SK-N-SH (cell line): Measurements from ENCODE around the gene EIF4H. TPM values are rescaled to one million over a fixed set of nuclear protein-coding genes. Genes with fewer than 3 reads are reported as not detected.

ENCODE experiments used
- CTCF ChIA-PET: fragments of 300-600, 350-600 bp; formaldehyde crosslinking; extraction: SDS; loops from one replicate; lab custom pipeline; 2021; lab: Yijun Ruan, JAX
- POLR2A ChIA-PET: fragments of 350-600 bp; sonication (Branson Sonifier 250); formaldehyde crosslinking; extraction: SDS; loops from one replicate; lab custom pipeline; 2020; ENCODE audit warnings: antibody characterized with exemption, inconsistent platforms; lab: Yijun Ruan, JAX
- DNase-seq: peaks from one replicate; pipeline ENCODE4 v3.0.0; 2012
- H2AFZ ChIP-seq: fragments of 200-600 bp; sonication (generic); 2 replicates; pipeline ENCODE4 v1.8.1; 2016; ENCODE audit warnings: antibody characterized with exemption, mild to moderate bottlenecking, low read depth
- H3F3A ChIP-seq: fragments of 200-600 bp; sonication (generic); replicated peaks from 2 replicates; pipeline ENCODE3; 2016; ENCODE audit warnings: antibody characterized with exemption, mild to moderate bottlenecking; ENCODE audit not compliant: insufficient read depth
- H3K27ac ChIP-seq, 2 experiments: fragments of 200-500 bp in 1 of 2; fragments of 200-600 bp in 1 of 2; sonication (Bioruptor generic) in 1 of 2; sonication (generic), shearing (Covaris generic) in 1 of 2; 2 replicates each; pipeline versions ENCODE4 v1.5.1 to v1.6.1; 2014 to 2016; ENCODE audit warnings: low read depth in 2 of 2, inconsistent platforms in 1 of 2, low read length in 1 of 2, mild to moderate bottlenecking in 1 of 2, mixed read lengths in 1 of 2
- H3K27me3 ChIP-seq: fragments of 200-600 bp; sonication (generic), shearing (Covaris generic); 2 replicates; pipeline ENCODE4 v1.6.1; 2016; ENCODE audit warnings: mixed run types; ENCODE audit not compliant: insufficient read depth
- H3K36me3 ChIP-seq, 2 experiments: fragments of 200-500 bp in 1 of 2; fragments of 200-600 bp in 1 of 2; sonication (Bioruptor generic) in 1 of 2; sonication (generic) in 1 of 2; replicated peaks in 1 of 2; 2 replicates each; pipeline versions ENCODE3 to v1.5.1; 2014 to 2016; ENCODE audit warnings: low read length in 1 of 2, mild to moderate bottlenecking in 1 of 2; ENCODE audit not compliant: insufficient read depth in 2 of 2, control insufficient read depth in 1 of 2
- H3K4me1 ChIP-seq, 2 experiments: fragments of 200-500 bp in 1 of 2; fragments of 200-600 bp in 1 of 2; sonication (Bioruptor generic) in 1 of 2; sonication (generic), shearing (Covaris generic) in 1 of 2; 2 replicates each; pipeline versions ENCODE4 v1.5.1 to v1.6.1; 2014 to 2016; ENCODE audit warnings: low read depth in 1 of 2, low read length in 1 of 2, mixed run types in 1 of 2; ENCODE audit not compliant: insufficient read depth in 2 of 2, control insufficient read depth in 1 of 2
- H3K4me2 ChIP-seq: fragments of 200-600 bp; sonication (generic), shearing (Covaris generic); 2 replicates; pipeline ENCODE4 v1.6.1; 2017; ENCODE audit warnings: mixed run types
- H3K4me3 ChIP-seq, 2 experiments: fragments of 200-500 bp in 1 of 2; fragments of 200-600 bp in 1 of 2; sonication (Bioruptor generic) in 1 of 2; sonication (generic), shearing (Covaris generic) in 1 of 2; 2 replicates each; pipeline versions ENCODE4 v1.5.1 to v1.8.1; 2014 to 2016; ENCODE audit warnings: low read depth in 2 of 2, inconsistent platforms in 1 of 2, low read length in 1 of 2, mild to moderate bottlenecking in 1 of 2, mixed read lengths in 1 of 2, moderate library complexity in 1 of 2
- H3K79me2 ChIP-seq: fragments of 200-600 bp; sonication (generic); 2 replicates; pipeline ENCODE4 v1.8.1; 2017; ENCODE audit warnings: mild to moderate bottlenecking; ENCODE audit not compliant: insufficient read depth
- H3K9ac ChIP-seq: fragments of 200-600 bp; sonication (generic); 2 replicates; pipeline ENCODE4 v1.6.1; 2017; ENCODE audit warnings: mixed run types
- H3K9me2 ChIP-seq: fragments of 200-600 bp; sonication (generic); 2 replicates; pipeline ENCODE4 v1.6.1; 2017; ENCODE audit warnings: mixed run types
- H3K9me3 ChIP-seq: fragments of 200-600 bp; sonication (generic); 2 replicates; pipeline ENCODE4 v1.6.1; 2017; ENCODE audit warnings: mixed run types, mild to moderate bottlenecking, moderate library complexity
- H4K20me1 ChIP-seq: fragments of 200-600 bp; sonication (generic); 2 replicates; pipeline ENCODE4 v1.6.1; 2017; ENCODE audit warnings: mild to moderate bottlenecking, mixed run types; ENCODE audit not compliant: insufficient read depth
- CHD2 ChIP-seq: fragments of 150-350 bp; IDR thresholded peaks from 2 replicates; pipeline ENCODE4 v1.6.1; 2018; ENCODE audit warnings: low read length; ENCODE audit not compliant: partially characterized antibody
- ELF1 ChIP-seq: IDR thresholded peaks from 2 replicates; pipeline ENCODE4 v1.4.0; 2012
- GATA2 ChIP-seq: sonication (generic); formaldehyde crosslinking; IDR thresholded peaks from 2 replicates; pipeline ENCODE4 v1.5.0; 2020; ENCODE audit warnings: mild to moderate bottlenecking, missing genetic modification reagents
- RCOR1 ChIP-seq: fragments of 150-350 bp; IDR thresholded peaks from 2 replicates; pipeline ENCODE4 v1.6.1; 2017; ENCODE audit warnings: antibody characterized with exemption, low read length
- RFX5 ChIP-seq: IDR thresholded peaks from 2 replicates; pipeline ENCODE4 v1.6.1; 2012; ENCODE audit warnings: mild to moderate bottlenecking, improper control_type of control experiment, low read length
- WGBS: methylation state at CpG from one replicate; pipeline ENCODE4 v1.1.6; 2017; ENCODE audit warnings: low lambda C conversion rate; 5-methylcytosine and 5-hydroxymethylcytosine counted together
- polyA plus RNA-seq, 3 experiments: library from polyadenylated mRNA; depleted of rRNA; stranded (reverse); fragments of >200 nt; gene quantifications; 2 replicates each; pipeline ENCODE4 v1.2.3, GENCODE V29; 2012
- TF ChIP-seq, protein P1 (sequence below): IDR thresholded peaks from 2 replicates; pipeline ENCODE4 v1.6.1; 2012; ENCODE audit warnings: mild to moderate bottlenecking, low read depth, low read length, moderate library complexity
- TF ChIP-seq, protein P2 (sequence below): IDR thresholded peaks from 2 replicates; pipeline ENCODE4; 2012

Gene EIF4H
- polyA plus RNA-seq, 1 of the 3 experiments (the other 2 are of a cell fraction) = 468 TPM

DNA sequence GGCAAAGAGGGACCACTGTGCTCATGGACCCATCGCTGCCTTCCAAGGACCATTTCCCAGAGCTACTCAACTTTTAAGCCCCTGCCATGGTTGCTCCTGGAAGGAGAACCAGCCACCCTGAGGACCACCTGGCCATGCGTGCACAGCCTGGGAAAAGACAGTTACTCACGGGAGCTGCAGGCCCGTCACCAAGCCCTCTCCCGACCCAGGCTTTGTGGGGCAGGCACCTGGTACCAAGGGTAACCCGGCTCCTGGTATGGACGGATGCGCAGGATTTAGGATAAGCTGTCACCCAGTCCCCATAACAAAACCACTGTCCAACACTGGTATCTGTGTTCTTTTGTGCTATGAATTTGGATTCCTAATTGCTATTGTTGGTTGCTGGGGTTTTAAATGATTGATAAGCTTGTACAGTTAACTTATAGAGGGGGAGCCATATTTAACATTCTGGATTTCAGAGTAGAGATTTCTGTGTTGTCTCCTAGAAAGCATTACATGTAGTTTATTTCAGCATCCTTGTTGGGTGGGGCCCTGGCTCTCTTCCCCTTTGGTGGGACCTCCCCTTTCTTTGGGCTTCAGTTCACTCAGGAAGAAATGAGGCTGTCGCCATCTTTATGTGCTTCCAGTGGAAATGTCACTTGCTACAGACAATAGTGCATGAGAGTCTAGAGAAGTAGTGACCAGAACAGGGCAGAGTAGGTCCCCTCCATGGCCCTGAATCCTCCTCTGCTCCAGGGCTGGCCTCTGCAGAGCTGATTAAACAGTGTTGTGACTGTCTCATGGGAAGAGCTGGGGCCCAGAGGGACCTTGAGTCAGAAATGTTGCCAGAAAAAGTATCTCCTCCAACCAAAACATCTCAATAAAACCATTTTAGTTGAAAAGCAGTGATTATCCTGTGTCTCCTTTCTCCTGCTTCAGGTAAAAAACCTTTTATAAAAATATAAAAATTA, 55.1 kb downstream of the EIF4H start (continued):
- TF ChIP-seq, protein P1, sequence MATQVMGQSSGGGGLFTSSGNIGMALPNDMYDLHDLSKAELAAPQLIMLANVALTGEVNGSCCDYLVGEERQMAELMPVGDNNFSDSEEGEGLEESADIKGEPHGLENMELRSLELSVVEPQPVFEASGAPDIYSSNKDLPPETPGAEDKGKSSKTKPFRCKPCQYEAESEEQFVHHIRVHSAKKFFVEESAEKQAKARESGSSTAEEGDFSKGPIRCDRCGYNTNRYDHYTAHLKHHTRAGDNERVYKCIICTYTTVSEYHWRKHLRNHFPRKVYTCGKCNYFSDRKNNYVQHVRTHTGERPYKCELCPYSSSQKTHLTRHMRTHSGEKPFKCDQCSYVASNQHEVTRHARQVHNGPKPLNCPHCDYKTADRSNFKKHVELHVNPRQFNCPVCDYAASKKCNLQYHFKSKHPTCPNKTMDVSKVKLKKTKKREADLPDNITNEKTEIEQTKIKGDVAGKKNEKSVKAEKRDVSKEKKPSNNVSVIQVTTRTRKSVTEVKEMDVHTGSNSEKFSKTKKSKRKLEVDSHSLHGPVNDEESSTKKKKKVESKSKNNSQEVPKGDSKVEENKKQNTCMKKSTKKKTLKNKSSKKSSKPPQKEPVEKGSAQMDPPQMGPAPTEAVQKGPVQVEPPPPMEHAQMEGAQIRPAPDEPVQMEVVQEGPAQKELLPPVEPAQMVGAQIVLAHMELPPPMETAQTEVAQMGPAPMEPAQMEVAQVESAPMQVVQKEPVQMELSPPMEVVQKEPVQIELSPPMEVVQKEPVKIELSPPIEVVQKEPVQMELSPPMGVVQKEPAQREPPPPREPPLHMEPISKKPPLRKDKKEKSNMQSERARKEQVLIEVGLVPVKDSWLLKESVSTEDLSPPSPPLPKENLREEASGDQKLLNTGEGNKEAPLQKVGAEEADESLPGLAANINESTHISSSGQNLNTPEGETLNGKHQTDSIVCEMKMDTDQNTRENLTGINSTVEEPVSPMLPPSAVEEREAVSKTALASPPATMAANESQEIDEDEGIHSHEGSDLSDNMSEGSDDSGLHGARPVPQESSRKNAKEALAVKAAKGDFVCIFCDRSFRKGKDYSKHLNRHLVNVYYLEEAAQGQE = no peak
- no peak for TF ChIP-seq RCOR1
- TF ChIP-seq GATA2 (CRISPR knock-in tag) = no peak
- TF ChIP-seq, protein P2, sequence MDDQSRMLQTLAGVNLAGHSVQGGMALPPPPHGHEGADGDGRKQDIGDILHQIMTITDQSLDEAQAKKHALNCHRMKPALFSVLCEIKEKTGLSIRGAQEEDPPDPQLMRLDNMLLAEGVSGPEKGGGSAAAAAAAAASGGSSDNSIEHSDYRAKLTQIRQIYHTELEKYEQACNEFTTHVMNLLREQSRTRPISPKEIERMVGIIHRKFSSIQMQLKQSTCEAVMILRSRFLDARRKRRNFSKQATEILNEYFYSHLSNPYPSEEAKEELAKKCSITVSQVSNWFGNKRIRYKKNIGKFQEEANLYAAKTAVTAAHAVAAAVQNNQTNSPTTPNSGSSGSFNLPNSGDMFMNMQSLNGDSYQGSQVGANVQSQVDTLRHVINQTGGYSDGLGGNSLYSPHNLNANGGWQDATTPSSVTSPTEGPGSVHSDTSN = no peak
- TF ChIP-seq ELF1 = no peak

DNA sequence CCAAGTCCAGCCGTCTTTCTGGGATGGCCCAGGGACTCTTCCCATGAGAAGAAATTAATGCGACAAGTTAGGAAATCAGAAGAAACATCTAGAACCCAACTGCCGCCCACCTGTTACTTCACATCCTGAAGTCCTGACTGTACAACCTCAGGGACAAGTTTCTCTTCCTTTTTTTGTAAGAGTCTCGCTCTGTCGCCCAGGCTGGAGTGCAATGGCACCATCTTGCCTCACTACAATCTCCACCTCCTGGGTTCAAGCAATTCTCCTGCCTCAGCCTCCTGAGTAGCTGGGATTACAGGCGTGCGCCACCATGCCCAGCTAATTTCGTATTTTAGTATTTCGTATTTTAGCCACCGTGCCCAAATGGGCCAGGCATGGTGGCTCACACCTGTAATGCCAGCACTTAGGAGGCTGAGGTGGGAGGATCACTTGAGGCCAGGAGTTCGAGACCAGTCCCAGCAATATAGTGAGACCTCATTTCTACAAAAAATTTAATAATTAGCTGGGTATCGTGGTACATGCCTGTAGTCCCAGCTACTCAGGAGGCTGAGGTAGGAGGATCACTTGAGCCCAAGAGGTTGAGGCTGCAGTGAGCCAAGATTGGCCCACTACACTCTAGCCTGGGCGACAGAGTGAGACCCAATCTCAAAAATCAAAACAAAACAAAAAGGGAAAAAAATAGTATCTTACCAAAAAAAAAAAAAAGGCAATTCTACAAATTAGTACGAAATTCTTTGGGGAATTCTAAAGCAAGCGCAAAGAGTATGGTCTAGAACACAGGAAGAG, 56.5 kb downstream of the EIF4H start:
- peaks cover 26 to 52% of the 10 kb centered on the region in 2 experiments for H3K36me3 ChIP-seq
- H3K4me1 ChIP-seq = no peaks in the 10 kb centered on the region
- H3K4me3 ChIP-seq = no peak overlapping the region
- TF ChIP-seq CHD2 (no peak), RFX5 (no peak)
- H3K79me2 ChIP-seq = no peaks in the 10 kb centered on the region
- H3K9me2 ChIP-seq = no peaks in the 10 kb centered on the region
- no peaks in the 10 kb centered on the region for H4K20me1 ChIP-seq
- POLR2A ChIA-PET = no interaction called here
- no peaks in the 10 kb centered on the region for H3K9me3 ChIP-seq
- H3K27ac ChIP-seq = no peak overlapping the region
- H3F3A ChIP-seq = peaks cover 20% of the 10 kb centered on the region
- H3K9ac ChIP-seq = no peak overlapping the region
- WGBS = 96% methylated on average over 15 of the region's 15 CpGs
- CTCF ChIA-PET = interaction anchor here (0.6 to 2.4 kb wide), 2 partner anchors 23 to 170 kb away, joined by 3 to 6 read pairs; no protein-coding TSS in a partner anchor
- no peak overlapping the region for H3K4me2 ChIP-seq
- no peak for DNase-seq
- no peak overlapping the region for H2AFZ ChIP-seq
- H3K27me3 ChIP-seq = no peaks in the 10 kb centered on the region
